Mesendoderm (in vitro differentiated cells): ENCODE data around the gene TRPM3.

Source experiments
- DNase-seq: peaks from one replicate; pipeline ENCODE4 v3.0.0; 2013
- H2AK5ac ChIP-seq: 2 replicates; pipeline ENCODE4 v1.6.1; 2013; ENCODE audit warnings: low read length, inconsistent platforms
- H2BK120ac ChIP-seq: 2 replicates; pipeline ENCODE4 v1.6.1; 2013; ENCODE audit warnings: low read depth, mild to moderate bottlenecking, low read length, moderate library complexity, mixed read lengths
- H2BK15ac ChIP-seq: replicated peaks from 2 replicates; pipeline ENCODE4 v1.6.1; 2013; ENCODE audit warnings: low read depth, mild to moderate bottlenecking, moderate library complexity
- H2BK5ac ChIP-seq: 2 replicates; pipeline ENCODE4 v1.6.1; 2013; ENCODE audit warnings: low read length, inconsistent platforms
- H3K18ac ChIP-seq: 2 replicates; pipeline ENCODE4 v1.6.1; 2013; ENCODE audit warnings: mild to moderate bottlenecking, low read length, mixed read lengths
- H3K23ac ChIP-seq: one replicate; pipeline ENCODE4 v1.6.1; 2013; ENCODE audit warnings: low read length
- H3K27ac ChIP-seq: 2 replicates; pipeline ENCODE4 v1.5.1; 2013; ENCODE audit warnings: low read depth, mild to moderate bottlenecking, inconsistent platforms, low read length, moderate library complexity
- H3K27me3 ChIP-seq: 2 replicates; pipeline ENCODE4 v1.6.1; 2013; ENCODE audit warnings: low read length, control low read depth, mild to moderate bottlenecking, inconsistent platforms; ENCODE audit not compliant: insufficient read depth, poor library complexity
- H3K36me3 ChIP-seq: 2 replicates; pipeline ENCODE4 v1.6.1; 2013; ENCODE audit warnings: low read length, inconsistent platforms; ENCODE audit not compliant: control insufficient read depth, insufficient read depth
- H3K4ac ChIP-seq: one replicate; pipeline ENCODE4 v1.6.1; 2013; ENCODE audit warnings: low read depth, mild to moderate bottlenecking, low read length, moderate library complexity
- H3K4me1 ChIP-seq: 2 replicates; pipeline ENCODE4 v1.6.1; 2013; ENCODE audit warnings: low read depth, low read length, inconsistent platforms; ENCODE audit not compliant: control insufficient read depth
- H3K4me2 ChIP-seq: 2 replicates; pipeline ENCODE4 v1.6.1; 2013; ENCODE audit warnings: low read length
- H3K4me3 ChIP-seq: 2 replicates; pipeline ENCODE4 v1.5.1; 2013; ENCODE audit warnings: mild to moderate bottlenecking, low read length
- H3K56ac ChIP-seq: one replicate; pipeline ENCODE4 v1.6.1; 2013; ENCODE audit warnings: low read length
- H3K79me1 ChIP-seq: 2 replicates; pipeline ENCODE4 v1.6.1; 2013; ENCODE audit warnings: low read length, inconsistent platforms
- H3K79me2 ChIP-seq: 2 replicates; pipeline ENCODE4 v1.6.1; 2013; ENCODE audit warnings: mild to moderate bottlenecking, low read length; ENCODE audit not compliant: control insufficient read depth, insufficient read depth
- H3K9ac ChIP-seq: 2 replicates; pipeline ENCODE4 v1.6.1; 2013; ENCODE audit warnings: low read length, inconsistent platforms
- H4K5ac ChIP-seq: one replicate; pipeline ENCODE4 v1.6.1; 2013; ENCODE audit warnings: low read length
- H4K8ac ChIP-seq: one replicate; pipeline ENCODE4 v1.6.1; 2013; ENCODE audit warnings: low read depth, mild to moderate bottlenecking, control low read depth, low read length, moderate library complexity
- WGBS: extraction: QIAGEN DNeasy Blood & Tissue Kit; methylation state at CpG from one replicate; pipeline ENCODE4 v1.1.7; 2013; ENCODE audit warnings: low lambda C conversion rate, missing lambda C conversion rate; ENCODE audit not compliant: insufficient coverage; ENCODE audit errors: extremely low coverage; 5-methylcytosine and 5-hydroxymethylcytosine counted together

TRPM3 gene

DNA sequence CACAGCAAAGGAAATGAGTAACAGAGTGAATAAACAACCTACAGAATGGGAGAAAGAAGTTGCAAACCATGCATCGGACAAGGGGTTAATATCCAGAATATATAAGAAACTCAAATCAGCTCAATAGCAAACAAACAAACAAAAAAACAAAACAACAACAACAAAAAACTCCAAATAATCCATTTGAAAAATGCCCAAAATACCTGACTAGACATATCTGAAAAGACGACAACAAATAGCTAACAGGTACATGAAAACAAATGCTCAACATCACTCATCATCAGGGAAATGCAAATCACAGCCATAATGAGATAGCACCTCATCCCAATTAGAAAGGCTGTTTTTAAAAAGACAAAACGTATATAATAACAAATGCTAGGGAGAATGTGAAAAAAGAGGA is 111.2 kb downstream of the TRPM3 start:
- Histone ChIP-seq H3K4me2 (no peak overlapping the region), H3K4ac (no peak overlapping the region), H3K4me1 (no peaks in the 10 kb centered on the region), H2BK5ac (no peak overlapping the region), H2AK5ac (no peak overlapping the region), H3K4me3 (no peak overlapping the region), H3K9ac (no peak overlapping the region), H3K18ac (no peak overlapping the region), H3K23ac (no peak overlapping the region), H3K36me3 (no peaks in the 10 kb centered on the region), H4K8ac (no peak overlapping the region), H3K56ac (no peak overlapping the region), H3K79me1 (no peaks in the 10 kb centered on the region), H2BK15ac (no peak overlapping the region), H3K27me3 (no peaks in the 10 kb centered on the region), H4K5ac (no peak overlapping the region), H3K27ac (no peak overlapping the region), H2BK120ac (no peak overlapping the region), H3K79me2 (no peaks in the 10 kb centered on the region)
- no peak for DNase-seq
- no CpG with 5 or more reads among the region's 3 CpGs for WGBS

DNA sequence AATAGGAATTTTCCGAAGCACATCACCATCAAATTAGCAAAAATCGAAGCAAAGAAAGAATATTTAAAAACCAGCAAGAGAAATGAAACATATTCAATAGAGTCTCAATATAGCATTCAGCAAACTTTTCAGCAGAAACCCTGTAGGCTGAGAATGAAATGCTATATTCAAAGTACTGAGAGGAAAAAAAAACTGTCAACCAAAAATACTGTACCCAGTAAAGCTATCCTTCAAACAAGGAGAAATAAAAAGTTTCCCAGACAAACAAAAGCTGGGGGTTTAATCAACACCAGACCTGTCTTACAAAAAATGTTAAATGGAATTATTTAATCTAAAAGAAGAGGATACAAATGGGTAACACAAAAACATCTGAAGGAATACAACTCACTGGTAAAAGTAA is 116.0 kb downstream of the TRPM3 start:
- Histone ChIP-seq H3K9ac (no peak overlapping the region), H3K4me2 (no peak overlapping the region), H2BK5ac (no peak overlapping the region), H2BK15ac (no peak overlapping the region), H3K56ac (no peak overlapping the region), H3K36me3 (no peaks in the 10 kb centered on the region), H3K4me3 (no peak overlapping the region), H3K79me1 (no peaks in the 10 kb centered on the region), H3K27me3 (no peaks in the 10 kb centered on the region), H4K8ac (no peak overlapping the region), H2BK120ac (no peak overlapping the region), H3K18ac (no peak overlapping the region), H3K4me1 (no peaks in the 10 kb centered on the region), H3K23ac (no peak overlapping the region), H2AK5ac (no peak overlapping the region), H3K4ac (no peak overlapping the region), H3K27ac (no peak overlapping the region), H4K5ac (no peak overlapping the region), H3K79me2 (no peaks in the 10 kb centered on the region)
- DNase-seq, result no peak
- WGBS, result no CpG with 5 or more reads among the region's 2 CpGs

DNA sequence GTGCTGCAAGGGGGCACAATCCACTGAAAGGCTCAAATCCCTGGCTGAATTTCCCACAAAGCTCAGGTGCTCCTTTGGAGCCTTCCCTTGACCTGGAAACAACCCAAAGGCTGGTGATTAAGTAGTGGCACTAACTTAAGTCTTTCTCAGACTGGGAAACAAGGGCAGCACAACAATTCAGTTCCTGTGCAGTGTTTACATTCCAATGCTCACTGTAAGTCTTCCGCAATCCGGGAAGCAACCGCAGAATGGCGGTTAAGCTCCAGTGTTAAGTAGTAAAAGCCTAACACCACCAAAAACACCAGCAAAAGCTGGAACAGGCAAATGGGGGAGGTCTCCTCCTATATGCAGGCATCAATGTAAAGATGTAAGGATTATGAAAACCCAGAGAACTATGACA is 117.2 kb downstream of the TRPM3 start:
- Histone ChIP-seq H2BK15ac (no peak overlapping the region), H3K27me3 (no peaks in the 10 kb centered on the region), H3K4ac (no peak overlapping the region), H3K23ac (no peak overlapping the region), H3K9ac (no peak overlapping the region), H3K79me1 (no peaks in the 10 kb centered on the region), H3K27ac (no peak overlapping the region), H3K4me1 (no peaks in the 10 kb centered on the region), H3K4me3 (no peak overlapping the region), H3K36me3 (no peaks in the 10 kb centered on the region), H2AK5ac (no peak overlapping the region), H4K8ac (no peak overlapping the region), H3K56ac (no peak overlapping the region), H3K79me2 (no peaks in the 10 kb centered on the region), H2BK120ac (no peak overlapping the region), H2BK5ac (no peak overlapping the region), H4K5ac (no peak overlapping the region), H3K4me2 (no peak overlapping the region), H3K18ac (no peak overlapping the region)
- no peak for DNase-seq
- WGBS, result no CpG with 5 or more reads among the region's 4 CpGs

DNA sequence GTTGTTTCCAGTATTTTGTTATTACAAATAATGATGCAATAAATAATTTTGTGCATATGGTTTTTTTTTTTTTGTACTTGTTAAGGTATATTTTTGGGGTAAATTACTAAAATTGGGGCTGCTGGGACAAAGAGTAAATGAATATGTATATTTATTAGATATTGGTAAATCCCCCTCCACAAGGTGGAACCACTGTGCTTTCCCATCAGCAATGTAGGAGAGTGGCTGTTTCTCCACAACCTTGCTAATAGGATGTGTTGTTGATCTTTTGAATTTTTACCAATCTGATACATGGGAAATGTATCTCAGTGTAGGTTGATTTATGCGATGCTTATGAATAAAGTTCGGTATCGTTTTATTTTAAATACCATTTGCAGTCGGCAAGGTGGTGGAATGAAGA is 118.1 kb downstream of the TRPM3 start:
- no peaks in the 10 kb centered on the region for H3K79me1 ChIP-seq
- no peak overlapping the region for H2AK5ac ChIP-seq
- H3K4me3 ChIP-seq, result no peak overlapping the region
- no peak overlapping the region for H2BK15ac ChIP-seq
- no peak overlapping the region for H3K18ac ChIP-seq
- no peaks in the 10 kb centered on the region for H3K36me3 ChIP-seq
- H4K5ac ChIP-seq, result no peak overlapping the region
- no peak overlapping the region for H3K27ac ChIP-seq
- WGBS, result no CpG with 5 or more reads among the region's 4 CpGs
- H4K8ac ChIP-seq, result no peak overlapping the region
- peak; percentile 18 for DNase-seq
- H3K4ac ChIP-seq, result no peak overlapping the region
- H3K23ac ChIP-seq, result no peak overlapping the region
- H3K4me2 ChIP-seq, result no peak overlapping the region
- H2BK120ac ChIP-seq, result no peak overlapping the region
- H2BK5ac ChIP-seq, result no peak overlapping the region
- no peak overlapping the region for H3K9ac ChIP-seq
- no peaks in the 10 kb centered on the region for H3K27me3 ChIP-seq
- H3K56ac ChIP-seq, result no peak overlapping the region
- H3K79me2 ChIP-seq, result no peaks in the 10 kb centered on the region
- H3K4me1 ChIP-seq, result no peaks in the 10 kb centered on the region

DNA sequence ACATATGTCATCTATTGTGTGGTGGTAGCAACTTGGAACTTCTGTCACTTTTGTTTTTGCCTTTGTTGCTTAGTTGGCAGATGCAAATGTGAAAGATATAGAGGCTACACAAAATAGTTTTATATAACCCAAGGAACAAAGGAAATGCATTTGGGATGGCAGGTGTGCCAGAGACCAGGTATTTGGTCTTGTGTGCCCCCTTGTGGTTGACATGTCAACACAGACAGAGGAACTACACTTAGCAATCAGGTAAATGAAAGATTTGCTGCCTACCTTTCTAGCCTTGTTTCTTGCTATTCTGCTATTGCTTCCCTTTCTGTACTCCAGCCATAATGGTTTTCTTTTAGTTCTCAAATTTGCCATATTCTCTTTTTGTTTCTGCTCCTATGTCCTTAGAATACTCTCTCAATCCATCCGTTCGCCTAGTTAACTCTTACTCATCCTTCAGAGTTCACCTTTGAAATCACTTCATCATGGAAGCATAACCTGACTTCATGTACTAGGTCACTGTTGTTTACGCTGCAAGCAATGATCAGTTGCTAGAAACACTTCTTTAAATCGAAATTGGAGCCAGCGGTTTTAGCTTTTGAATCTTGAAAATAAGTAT is 119.5 kb downstream of the TRPM3 start:
- no peak overlapping the region for H2AK5ac ChIP-seq
- H3K4me3 ChIP-seq, result no peak overlapping the region
- H3K9ac ChIP-seq, result no peak overlapping the region
- peak; percentile 69 for DNase-seq
- no peaks in the 10 kb centered on the region for H3K79me1 ChIP-seq
- no peak overlapping the region for H2BK15ac ChIP-seq
- no peak overlapping the region for H3K4ac ChIP-seq
- H3K4me1 ChIP-seq, result no peaks in the 10 kb centered on the region
- no peaks in the 10 kb centered on the region for H3K27me3 ChIP-seq
- no peak overlapping the region for H3K56ac ChIP-seq
- H3K18ac ChIP-seq, result no peak overlapping the region
- no peak overlapping the region for H4K8ac ChIP-seq
- WGBS, result no CpG with 5 or more reads among the region's 5 CpGs
- no peaks in the 10 kb centered on the region for H3K36me3 ChIP-seq
- H4K5ac ChIP-seq, result no peak overlapping the region
- H2BK120ac ChIP-seq, result no peak overlapping the region
- H2BK5ac ChIP-seq, result no peak overlapping the region
- no peak overlapping the region for H3K27ac ChIP-seq
- no peak overlapping the region for H3K4me2 ChIP-seq
- no peak overlapping the region for H3K23ac ChIP-seq
- H3K79me2 ChIP-seq, result no peaks in the 10 kb centered on the region

DNA sequence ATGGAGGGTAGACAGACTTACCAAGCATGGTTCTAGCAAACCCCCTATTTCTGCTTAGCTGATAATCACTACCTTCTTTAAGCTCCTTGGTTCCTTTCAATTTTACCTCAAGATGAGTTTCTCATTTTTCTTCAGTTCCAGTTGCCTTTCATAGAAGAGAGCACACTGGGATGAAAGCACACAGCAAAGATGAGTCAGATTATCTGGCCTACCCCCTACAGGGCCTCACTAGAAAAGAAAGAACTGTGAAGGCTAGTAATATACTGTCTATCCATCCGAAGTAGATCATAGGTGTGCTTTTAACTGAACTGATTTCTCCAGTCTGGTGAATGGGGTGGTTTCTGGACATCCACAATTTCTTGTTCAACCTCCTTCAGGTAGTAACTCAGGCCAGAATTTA is 122.5 kb downstream of the TRPM3 start:
- Histone ChIP-seq H3K36me3 (no peaks in the 10 kb centered on the region), H3K9ac (no peak overlapping the region), H2BK120ac (no peak overlapping the region), H3K56ac (no peak overlapping the region), H3K23ac (no peak overlapping the region), H2BK15ac (no peak overlapping the region), H3K79me2 (no peaks in the 10 kb centered on the region), H3K27ac (no peak overlapping the region), H3K18ac (no peak overlapping the region), H3K79me1 (no peaks in the 10 kb centered on the region), H3K27me3 (no peaks in the 10 kb centered on the region), H3K4me2 (no peak overlapping the region), H4K5ac (no peak overlapping the region), H3K4ac (no peak overlapping the region), H2BK5ac (no peak overlapping the region), H2AK5ac (no peak overlapping the region), H3K4me1 (no peaks in the 10 kb centered on the region), H4K8ac (no peak overlapping the region), H3K4me3 (no peak overlapping the region)
- no CpG with 5 or more reads among the region's 1 CpG for WGBS
- no peak for DNase-seq
